SIG-M5 treated with dmso at 0.1 percent for 504 hours (cell line): ENCODE measurements around the gene EIF4EBP2.
A peak's percentile ranks its signal among the peaks of the same experiment; 100 is the strongest.

ENCODE experiments used
- DNase-seq: peaks from one replicate; lab custom pipeline; 2025; ENCODE audit not compliant: unreplicated experiment; lab: John Stamatoyannopoulos, UW

Gene EIF4EBP2

GRCh38 chr10:70459774-70460490 lies 56.0 kb downstream of the EIF4EBP2 start:
- no peak for DNase-seq

- peak; percentile 15 for DNase-seq
Observed at GRCh38 chr10:70461397-70462348, 57.7 kb downstream of the EIF4EBP2 start.

- no peak for DNase-seq
Observed at GRCh38 chr10:70462349-70462984, 58.5 kb downstream of the EIF4EBP2 start.

- DNase-seq, result no peak
Observed at GRCh38 chr10:70465278-70465677, 61.3 kb downstream of the EIF4EBP2 start.

GRCh38 chr10:70465832-70466231 lies 61.9 kb downstream of the EIF4EBP2 start:
- DNase-seq, result no peak

- DNase-seq, result no peak
Observed at GRCh38 chr10:70466951-70467350, 63.0 kb downstream of the EIF4EBP2 start.

- DNase-seq, result no peak
Observed at GRCh38 chr10:70472799-70473454, 69.0 kb downstream of the EIF4EBP2 start.

- no peak for DNase-seq
Observed at GRCh38 chr10:70474780-70475179, 70.8 kb downstream of the EIF4EBP2 start.

GRCh38 chr10:70475661-70476060 lies 71.7 kb downstream of the EIF4EBP2 start:
- DNase-seq, result no peak

GRCh38 chr10:70476249-70477035 lies 72.5 kb downstream of the EIF4EBP2 start:
- no peak for DNase-seq

GRCh38 chr10:70477661-70478162 lies 73.8 kb downstream of the EIF4EBP2 start:
- DNase-seq, result no peak
